ENCODE measurements around the gene SLC25A26.

SLC25A26 gene

DNA sequence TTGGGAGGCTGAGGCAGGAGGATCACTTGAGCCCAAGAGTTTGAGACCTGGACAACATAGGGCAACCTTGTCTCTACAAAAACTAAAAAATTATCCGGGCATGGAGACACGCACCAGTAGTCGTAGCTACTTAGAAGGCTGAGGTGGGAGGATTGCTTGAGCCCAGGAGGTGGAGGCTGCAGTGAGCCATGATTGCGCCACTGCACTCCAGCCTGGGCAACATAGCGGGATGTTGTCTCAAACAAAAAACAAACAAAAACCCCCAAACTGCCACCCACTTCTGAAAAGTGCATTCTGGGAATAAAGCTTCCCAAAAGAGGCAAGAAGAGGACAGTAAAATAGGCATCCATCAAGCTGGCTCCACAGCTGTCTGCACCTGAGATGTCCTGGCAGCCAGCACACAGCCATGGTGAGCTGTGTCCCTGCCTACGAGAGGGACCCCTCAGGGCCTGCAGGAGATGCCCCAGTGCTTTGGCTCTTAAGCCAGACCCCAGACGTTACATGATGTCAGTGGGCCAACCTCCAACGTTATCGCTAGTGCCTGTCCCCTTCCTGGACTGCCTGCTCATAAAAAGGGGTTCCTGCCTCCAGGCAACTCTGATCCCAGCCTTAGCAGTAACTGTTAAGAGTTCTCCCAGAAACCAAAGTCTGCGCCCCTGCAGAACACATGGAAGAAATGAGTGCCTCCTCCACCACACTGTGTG is 178.9 kb downstream of the SLC25A26 start:
- no peak for DNase-seq

DNA sequence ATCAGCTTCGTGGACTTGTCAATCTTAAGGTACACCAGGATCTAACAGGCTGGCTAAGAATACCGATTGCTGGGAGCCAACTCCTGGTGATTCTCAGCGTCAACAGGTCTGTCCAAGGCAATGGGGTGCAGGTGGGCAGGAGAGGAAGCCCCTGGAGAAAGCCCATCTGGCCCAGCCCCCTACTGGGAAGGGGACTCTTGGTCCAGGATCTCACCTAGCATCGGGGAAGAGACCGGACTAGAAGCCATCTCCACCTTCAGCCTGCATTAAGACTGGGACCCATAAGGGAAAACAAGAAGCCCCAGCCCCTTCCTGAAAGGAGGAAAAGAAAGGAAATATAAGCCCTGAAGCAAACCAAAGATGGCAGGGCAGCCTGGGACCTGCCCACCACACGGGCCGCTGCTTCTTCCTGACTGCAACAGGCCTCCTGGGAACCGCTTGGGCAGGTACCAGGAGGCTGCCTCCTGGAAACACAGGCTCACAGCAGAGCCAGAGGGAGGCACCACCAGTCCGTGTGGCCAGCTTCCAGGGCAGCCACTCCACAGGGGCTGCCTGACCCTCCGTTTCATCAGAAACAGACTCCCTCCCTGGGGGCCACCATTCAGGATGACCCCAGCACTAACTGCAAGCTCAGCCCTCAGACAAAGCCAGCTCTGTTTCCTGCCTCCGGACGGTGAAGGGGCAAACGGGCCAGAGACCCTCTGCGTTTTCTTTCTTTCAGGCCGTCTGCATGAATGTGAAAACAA is 179.8 kb downstream of the SLC25A26 start:
- DNase-seq, result no peak

DNA sequence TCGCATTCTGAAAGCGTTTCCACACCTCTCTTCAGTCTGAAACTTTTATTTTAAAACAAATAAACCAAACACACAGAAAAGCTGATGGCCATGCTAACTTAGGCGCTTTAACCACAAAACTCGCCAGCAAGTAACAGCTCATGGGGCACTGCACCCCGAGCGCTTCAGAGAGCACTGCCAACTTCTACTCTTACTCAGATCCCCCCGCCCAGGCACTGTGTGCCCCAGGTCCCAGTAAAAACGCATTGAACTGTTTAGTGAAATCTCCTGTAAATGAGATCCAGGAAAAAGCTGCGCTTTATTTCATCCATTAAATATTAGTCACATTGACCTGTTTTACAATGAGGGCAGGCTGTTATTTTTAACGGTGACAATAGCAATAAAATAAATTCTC is 180.4 kb downstream of the SLC25A26 start:
- no peak for DNase-seq

DNA sequence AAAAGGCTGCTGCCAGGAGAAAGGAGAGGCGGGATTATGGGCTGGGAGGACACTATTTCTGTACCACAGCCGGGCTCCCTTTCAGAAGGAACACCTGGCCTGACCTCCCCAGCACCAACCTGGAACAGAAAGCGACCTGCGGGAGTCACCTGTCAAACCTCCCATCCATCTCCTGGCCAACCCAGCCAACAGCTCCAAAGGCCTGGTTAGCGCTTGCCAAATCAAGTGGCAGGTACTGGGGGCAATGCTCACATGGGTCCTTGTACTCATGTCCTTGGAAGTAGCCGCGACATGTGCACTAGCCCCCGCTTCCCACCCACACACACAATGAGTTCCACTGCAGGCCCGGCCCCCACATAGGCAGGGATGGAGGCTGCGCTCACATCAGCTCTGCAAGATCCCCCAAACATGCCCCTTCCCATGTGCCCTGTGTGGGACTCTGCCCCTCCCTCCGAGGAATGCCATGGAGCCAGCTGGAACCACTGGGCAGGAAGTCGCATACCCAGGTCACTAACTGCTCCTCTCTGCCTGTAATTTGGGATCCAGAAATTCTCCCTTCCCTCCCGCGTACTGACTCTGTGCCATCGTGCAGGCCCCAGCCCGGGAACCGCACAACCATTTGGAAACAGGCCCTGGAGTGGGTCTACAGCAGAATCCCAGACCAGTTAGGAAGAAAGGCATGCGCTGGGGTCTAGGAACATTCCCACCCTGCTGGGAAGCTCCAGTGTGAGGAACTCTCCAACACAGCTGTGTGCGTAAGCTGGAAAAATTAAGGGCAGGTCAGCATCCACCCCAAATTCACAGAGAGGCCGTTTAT is 181.1 kb downstream of the SLC25A26 start:
- no peak for DNase-seq

- no peak for DNase-seq
Measured at GRCh38 chr3:66402596-66403290, 181.9 kb downstream of the SLC25A26 start.

- no peak for DNase-seq
Measured at GRCh38 chr3:66403323-66403990, 182.7 kb downstream of the SLC25A26 start.

DNA sequence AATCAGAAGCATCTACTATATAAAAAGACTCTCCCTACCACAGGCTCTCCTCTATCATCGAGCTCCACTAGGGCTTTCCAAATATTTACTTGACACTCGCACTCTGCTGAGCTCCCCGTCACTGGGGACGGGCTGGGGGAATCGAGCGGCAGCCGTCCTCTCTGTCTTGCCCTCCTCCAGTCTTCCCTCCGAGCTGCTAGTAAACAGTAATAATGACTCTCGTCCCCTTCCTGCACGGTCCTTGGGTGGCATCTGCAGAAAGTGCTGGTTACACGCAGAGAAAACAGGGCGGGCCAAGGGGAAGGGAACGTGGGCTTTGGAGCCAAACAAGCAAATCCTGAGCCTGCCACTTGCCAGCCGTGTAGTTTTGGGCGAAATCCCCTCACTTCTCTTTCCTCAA is 183.4 kb downstream of the SLC25A26 start:
- no peak for DNase-seq

- no peak for DNase-seq
Measured at GRCh38 chr3:66404903-66405700, 184.3 kb downstream of the SLC25A26 start.

DNA sequence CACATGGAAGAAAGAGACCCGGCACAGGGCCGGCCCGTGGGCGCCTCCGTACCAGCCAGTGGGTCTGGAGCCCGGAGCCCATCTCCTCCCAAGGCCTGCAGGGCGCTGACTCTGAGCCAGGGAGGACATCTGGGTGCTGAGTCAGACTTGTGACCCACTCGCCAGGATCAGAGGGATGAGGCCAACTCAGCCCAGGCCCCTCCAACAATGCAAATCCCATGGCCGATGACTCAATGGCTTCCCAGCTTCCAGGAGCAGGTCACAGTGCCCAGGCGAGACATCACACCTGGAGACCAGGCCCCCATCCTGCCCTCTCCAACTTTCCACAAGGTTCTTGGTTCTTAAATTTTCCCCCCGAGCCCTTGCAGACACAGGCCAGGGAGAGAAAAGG is 184.9 kb downstream of the SLC25A26 start:
- DNase-seq, result no peak

- no peak for DNase-seq
Measured at GRCh38 chr3:66406163-66406562, 185.4 kb downstream of the SLC25A26 start.

GRCh38 chr3:66406831-66407610 is 186.2 kb downstream of the SLC25A26 start:
- no peak for DNase-seq

- DNase-seq, result peak; percentile 39
Measured at GRCh38 chr3:66407611-66408218, 186.9 kb downstream of the SLC25A26 start.

DNA sequence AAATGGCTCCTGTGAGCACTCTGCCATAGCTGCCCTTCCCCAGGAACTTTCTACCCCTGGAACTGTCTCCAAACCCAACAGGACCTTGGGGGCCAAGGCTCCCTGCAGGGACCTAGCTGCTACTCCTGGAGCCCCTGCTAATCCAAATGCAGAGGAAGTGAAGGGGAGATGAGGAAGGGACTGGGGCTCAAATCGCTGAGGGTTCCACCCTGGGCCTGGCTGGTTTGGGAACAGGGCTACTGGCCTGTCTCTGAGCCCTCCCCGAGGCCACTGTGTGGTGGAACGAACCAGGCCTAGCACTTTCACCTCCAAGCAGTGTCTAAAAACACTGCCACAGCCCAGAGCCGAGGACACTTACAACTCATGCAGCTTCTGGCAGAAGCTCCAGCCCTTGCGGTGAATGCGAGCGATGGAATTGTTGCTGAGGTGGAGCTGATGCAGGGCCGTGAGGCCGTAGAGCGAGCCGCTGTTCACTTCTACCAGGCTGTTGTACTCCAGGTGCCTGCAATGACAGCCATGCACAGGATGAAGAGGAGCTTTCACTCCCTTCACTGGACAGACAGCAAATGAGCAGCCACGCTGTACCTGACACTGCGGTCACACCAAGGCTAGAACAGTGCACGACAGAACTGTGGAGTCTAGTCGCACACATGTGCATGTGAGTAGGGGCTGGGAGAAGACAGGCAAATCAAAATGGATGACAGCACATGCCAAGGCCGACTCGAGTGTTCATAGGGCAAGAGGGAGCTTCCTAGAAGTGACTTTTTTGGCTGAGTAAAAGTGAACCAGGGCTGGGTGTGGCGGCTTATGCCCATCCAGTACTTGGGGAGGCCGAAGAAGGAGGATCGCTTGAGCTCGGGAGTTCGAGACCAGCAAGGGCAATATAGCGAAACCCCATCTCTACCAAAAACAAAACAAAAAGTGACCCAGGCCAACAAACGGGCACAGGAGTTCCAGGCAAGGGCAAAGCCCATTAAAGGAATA is 189.3 kb downstream of the SLC25A26 start:
- DNase-seq, result no peak

DNA sequence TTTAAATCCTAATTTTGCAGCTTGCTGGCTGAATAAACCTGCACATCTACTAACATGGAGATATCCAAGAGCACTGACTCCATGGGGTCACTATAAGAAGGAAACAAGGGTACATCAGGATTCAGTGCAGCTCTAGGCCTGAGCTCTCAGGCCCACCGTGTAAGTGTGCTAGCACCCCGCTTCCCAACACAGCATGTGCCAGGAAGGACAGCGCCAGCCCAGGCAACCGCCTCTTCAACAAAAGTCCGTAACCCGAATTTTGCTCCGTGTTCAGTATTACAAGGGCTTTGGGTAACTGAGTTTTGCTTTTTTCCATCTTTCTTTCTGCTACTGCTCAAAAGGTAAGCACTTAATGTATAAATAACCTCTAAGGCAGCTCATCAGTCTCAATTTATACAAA is 190.2 kb downstream of the SLC25A26 start:
- DNase-seq, result no peak

- DNase-seq, result no peak
Measured at GRCh38 chr3:66411474-66411873, 190.7 kb downstream of the SLC25A26 start.

DNA sequence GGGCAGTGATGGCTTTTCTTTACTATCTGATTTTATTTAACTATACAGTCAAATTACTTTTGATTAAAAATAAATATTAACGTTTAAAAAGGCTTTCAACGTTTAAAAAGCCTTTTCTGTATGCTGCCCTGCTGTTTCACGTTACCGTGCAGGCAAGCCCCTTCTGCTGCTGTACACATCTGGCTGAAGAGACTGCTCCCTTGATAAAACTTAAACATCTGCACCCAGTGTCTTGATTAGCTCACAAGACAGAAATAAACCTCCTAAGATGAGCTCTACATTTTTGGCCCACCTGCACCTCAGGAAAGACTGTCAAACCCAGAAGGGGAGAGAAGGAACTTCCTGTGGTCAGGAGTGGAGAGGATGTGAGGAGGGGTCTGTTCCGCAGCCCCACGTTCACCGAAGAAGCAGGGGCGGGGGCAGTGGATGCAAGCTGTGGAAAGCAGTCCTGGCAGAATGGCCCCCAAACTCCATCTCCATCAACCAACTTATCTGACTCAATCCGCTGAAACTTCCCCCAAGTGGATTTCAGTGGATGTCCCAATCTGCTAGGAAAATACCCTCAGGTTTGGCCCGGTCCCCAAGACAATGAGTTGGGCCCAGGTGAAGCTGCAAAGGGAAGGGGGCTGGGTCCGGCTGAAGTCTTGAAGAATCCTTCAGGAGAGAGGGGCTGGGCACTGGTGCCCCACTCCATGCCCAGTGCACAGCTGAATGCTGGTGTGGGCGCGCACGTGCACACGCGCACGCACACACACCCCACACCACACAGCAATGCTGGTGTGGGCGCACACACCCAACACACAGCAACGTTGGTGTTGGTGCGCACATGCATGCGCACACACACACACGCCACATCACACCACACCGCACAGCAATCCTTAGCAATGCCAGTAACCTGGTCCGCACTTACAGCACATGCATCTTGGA is 191.4 kb downstream of the SLC25A26 start:
- DNase-seq, result no peak

DNA sequence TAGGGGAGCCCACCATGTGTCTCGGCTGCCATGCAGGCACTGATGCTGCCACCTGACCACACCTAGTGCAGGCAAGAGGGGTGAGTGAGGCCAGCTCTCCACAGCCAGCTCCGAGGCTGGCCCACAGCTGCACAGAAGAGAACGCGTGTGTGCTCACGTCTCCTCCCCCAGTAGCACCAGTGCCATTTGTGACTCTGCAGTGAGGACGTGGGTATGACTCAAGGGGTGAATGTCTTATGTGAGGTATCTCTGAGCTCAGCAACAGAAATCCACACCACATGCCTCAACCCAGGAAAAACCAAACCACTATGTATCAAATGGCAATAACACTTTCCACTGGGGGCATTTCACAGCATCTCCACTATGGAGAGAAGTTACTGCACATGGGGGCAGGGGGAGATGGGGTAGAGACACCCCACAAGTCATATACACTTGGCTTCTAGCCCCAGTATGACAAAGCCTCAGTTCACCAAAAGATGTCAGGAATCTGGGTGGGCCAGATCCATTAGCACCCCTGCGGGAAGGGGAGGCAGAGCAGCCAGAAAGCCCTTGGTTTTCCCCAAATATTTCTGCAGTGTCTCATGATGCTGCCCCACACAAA is 192.4 kb downstream of the SLC25A26 start:
- no peak for DNase-seq

DNA sequence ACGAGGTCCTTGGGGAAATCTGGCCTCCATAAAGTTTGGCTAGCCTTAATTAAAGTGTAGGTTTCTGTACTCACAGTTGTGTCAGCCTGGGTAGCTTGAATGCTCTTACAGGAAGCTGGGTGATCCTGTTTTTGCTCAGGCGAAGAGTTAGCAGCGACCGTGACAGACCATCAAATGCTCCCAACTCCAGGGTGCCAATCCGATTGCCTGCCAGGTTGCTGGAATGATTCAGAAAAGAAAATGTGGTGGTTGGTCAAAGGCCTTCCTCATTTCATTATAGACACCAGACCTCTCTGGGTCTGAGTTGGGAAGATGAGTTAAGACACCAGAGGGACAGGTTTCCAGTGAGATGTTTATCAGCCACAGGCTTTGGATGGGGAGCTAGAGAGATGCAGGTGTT is 194.0 kb downstream of the SLC25A26 start:
- DNase-seq, result no peak

Measured in NCI-H345 (cell line).